NCI-H1694 (cell line): Measurements from ENCODE around the gene CBFA2T3.

Source experiments
- DNase-seq: peaks from one replicate; lab custom pipeline; 2025; lab: John Stamatoyannopoulos, UW

CBFA2T3 gene

GRCh38 chr16:88839026-88839529 is 137.9 kb downstream of the CBFA2T3 start:
- no peak for DNase-seq

- DNase-seq, result no peak
Measured at GRCh38 chr16:88838566-88838965, 138.4 kb downstream of the CBFA2T3 start.

GRCh38 chr16:88837806-88838205 is 139.2 kb downstream of the CBFA2T3 start:
- no peak for DNase-seq

GRCh38 chr16:88836791-88837190 is 140.2 kb downstream of the CBFA2T3 start:
- DNase-seq, result no peak

- DNase-seq, result no peak
Measured at GRCh38 chr16:88835818-88836217, 141.2 kb downstream of the CBFA2T3 start.

- no peak for DNase-seq
Measured at GRCh38 chr16:88835383-88835782, 141.6 kb downstream of the CBFA2T3 start.

GRCh38 chr16:88834670-88835069 is 142.3 kb downstream of the CBFA2T3 start:
- no peak for DNase-seq

GRCh38 chr16:88833086-88833485 is 143.9 kb downstream of the CBFA2T3 start:
- no peak for DNase-seq

GRCh38 chr16:88831838-88832237 is 145.2 kb downstream of the CBFA2T3 start:
- DNase-seq, result no peak

- no peak for DNase-seq
Measured at GRCh38 chr16:88830783-88831182, 146.2 kb downstream of the CBFA2T3 start.

GRCh38 chr16:88830258-88830657 is 146.7 kb downstream of the CBFA2T3 start:
- DNase-seq, result no peak

GRCh38 chr16:88828711-88829110 is 148.3 kb downstream of the CBFA2T3 start:
- DNase-seq, result no peak

GRCh38 chr16:88827727-88828126 is 149.3 kb downstream of the CBFA2T3 start:
- no peak for DNase-seq

GRCh38 chr16:88826070-88826840 is 150.8 kb downstream of the CBFA2T3 start:
- DNase-seq, result no peak

- DNase-seq, result no peak
Measured at GRCh38 chr16:88825146-88825545, 151.9 kb downstream of the CBFA2T3 start.
